ENCODE data around the gene ZNF672.

Gene ZNF672

GRCh38 chr1:248894837-248895236 is 56.8 kb downstream of the ZNF672 start:
- DNase-seq = no peak

GRCh38 chr1:248897412-248898337 is 59.7 kb downstream of the ZNF672 start:
- DNase-seq = no peak
